Uterus (tissue), 2 donors: ENCODE results near the gene PLLP.

Source experiments
- POLR2A ChIP-seq, 2 donors: fragments of 450-650 bp; IDR thresholded peaks; one replicate each; pipeline ENCODE4 v1.6.1; 2016; ENCODE audit warnings: antibody characterized with exemption in 2 of 2, mild to moderate bottlenecking in 1 of 2, moderate library complexity in 1 of 2
- TF ChIP-seq, protein P1 (sequence below), 4 experiments: fragments of 200-600 bp in 2 of 4; fragments of 450-650 bp in 2 of 4; sonication (generic) in 2 of 4; IDR thresholded peaks; one replicate each; pipeline ENCODE4 v1.5.1; 2016 to 2019; ENCODE audit warnings: antibody characterized with exemption in 4 of 4, mild to moderate bottlenecking in 2 of 4, moderate library complexity in 1 of 4

- TF ChIP-seq, protein P1, sequence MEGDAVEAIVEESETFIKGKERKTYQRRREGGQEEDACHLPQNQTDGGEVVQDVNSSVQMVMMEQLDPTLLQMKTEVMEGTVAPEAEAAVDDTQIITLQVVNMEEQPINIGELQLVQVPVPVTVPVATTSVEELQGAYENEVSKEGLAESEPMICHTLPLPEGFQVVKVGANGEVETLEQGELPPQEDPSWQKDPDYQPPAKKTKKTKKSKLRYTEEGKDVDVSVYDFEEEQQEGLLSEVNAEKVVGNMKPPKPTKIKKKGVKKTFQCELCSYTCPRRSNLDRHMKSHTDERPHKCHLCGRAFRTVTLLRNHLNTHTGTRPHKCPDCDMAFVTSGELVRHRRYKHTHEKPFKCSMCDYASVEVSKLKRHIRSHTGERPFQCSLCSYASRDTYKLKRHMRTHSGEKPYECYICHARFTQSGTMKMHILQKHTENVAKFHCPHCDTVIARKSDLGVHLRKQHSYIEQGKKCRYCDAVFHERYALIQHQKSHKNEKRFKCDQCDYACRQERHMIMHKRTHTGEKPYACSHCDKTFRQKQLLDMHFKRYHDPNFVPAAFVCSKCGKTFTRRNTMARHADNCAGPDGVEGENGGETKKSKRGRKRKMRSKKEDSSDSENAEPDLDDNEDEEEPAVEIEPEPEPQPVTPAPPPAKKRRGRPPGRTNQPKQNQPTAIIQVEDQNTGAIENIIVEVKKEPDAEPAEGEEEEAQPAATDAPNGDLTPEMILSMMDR (IDR thresholded peaks at IDR 0.05) = no peak
- no peak for TF ChIP-seq POLR2A (IDR thresholded peaks at IDR 0.05)
These were observed 16.8 kb upstream of the PLLP start for GRCh38 chr16:57301126-57301817.
